Astrocyte (in vitro differentiated cells and primary cell): ENCODE results near the gene PAK4.

Experiments
- CTCF ChIP-seq: IDR thresholded peaks from 2 replicates; pipeline ENCODE4 v1.5.1; 2011; ENCODE audit warnings: low read depth, mild to moderate bottlenecking, inconsistent platforms, low read length, moderate library complexity; ENCODE audit not compliant: insufficient read depth
- EZH2 ChIP-seq: IDR thresholded peaks from 2 replicates; pipeline ENCODE4 v1.6.1; 2012; ENCODE audit warnings: mild to moderate bottlenecking, low read length, inconsistent platforms; ENCODE audit not compliant: insufficient read depth

DNA sequence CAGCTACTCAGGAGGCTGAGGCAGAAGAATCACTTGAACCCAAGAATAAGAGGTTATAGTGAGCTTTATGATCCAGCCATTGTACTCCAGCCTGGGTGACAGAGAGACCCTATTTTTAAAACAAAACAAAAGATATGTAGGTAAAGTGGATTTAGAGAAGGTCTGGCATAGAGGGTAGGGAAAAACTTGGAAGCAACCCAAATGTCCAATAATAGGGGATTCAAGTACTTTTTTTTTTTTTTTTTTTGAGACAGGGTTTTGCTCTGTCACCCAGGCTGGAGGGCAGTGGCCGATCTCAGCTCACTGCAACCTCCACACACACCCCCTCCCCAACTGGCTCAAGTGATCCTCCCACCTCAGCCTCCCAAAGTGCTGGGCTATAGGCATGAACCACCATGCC, 5.8 kb upstream of the PAK4 start:
- TF ChIP-seq CTCF = no peak
- no peak for TF ChIP-seq EZH2
